ENCODE data around the gene MAGEL2.
A peak's percentile ranks its signal among the peaks of the same experiment; 100 is the strongest.

The MAGEL2 gene

GRCh38 chr15:23647421-23648370, at the start of gene MAGEL2:
MAGEL2 (minus strand) TSS chr15:23647867; CDS start chr15:23647742, 125 bp downstream.
- no peak for DNase-seq (ENCODE audit: low spot score)

- no peak for DNase-seq (ENCODE audit: low spot score)
These were observed 47.6 kb upstream of the MAGEL2 start for GRCh38 chr15:23695282-23695681.

DNA sequence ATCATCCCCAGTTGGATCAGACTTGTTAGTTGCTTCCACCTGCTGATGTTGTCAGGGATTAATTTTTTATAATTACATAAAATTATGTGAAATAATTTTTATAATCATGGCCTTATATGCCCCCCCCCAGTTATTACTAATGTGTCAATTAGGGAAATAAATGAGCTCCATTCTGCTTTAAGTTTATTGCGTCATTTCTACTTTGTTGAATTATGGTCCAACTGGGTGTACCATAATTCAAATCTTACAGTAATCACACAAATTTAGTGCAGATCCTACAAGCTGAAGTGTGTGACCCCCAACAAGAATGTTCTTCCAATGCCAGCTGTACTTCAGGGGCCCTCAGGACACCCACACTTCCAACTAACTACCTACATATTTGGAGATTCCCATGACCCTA, 46.9 kb upstream of the MAGEL2 start:
- no peak for DNase-seq (ENCODE audit: low spot score)

- DNase-seq (ENCODE audit: low spot score): peak; percentile 81
These were observed 42.8 kb upstream of the MAGEL2 start for GRCh38 chr15:23690450-23690852.

DNA sequence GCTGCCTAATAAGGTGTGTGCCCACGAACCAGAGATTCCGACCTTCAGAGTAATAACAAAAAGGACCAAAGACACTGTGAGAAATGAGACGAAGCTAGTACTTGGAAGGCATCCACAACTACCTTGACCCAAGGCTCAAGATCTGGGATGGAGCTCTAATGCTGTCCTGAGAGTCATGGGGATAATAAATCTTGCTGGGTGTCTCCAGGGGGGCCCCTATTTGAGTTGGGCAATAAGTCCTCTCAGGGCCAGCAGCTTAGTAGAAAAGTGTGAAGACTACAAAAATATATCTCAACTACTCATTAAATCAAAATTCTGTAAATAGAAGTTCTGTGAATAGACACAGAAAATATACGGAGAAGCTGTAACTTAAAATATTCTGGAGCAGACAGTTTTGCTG, 42.3 kb upstream of the MAGEL2 start:
- peak; percentile 2 for DNase-seq (ENCODE audit: low spot score)

GRCh38 chr15:23687143-23687470, 39.4 kb upstream of the MAGEL2 start, which contains the start of gene NDN:
NDN (minus strand) TSS chr15:23687305; CDS start chr15:23687217, 88 bp downstream.
- peak; percentile 33 for DNase-seq (ENCODE audit: low spot score)

- no peak for DNase-seq (ENCODE audit: low spot score)
These were observed 38.9 kb upstream of the MAGEL2 start for GRCh38 chr15:23686466-23687142.

GRCh38 chr15:23671481-23671880, 23.8 kb upstream of the MAGEL2 start:
- no peak for DNase-seq (ENCODE audit: low spot score)

- DNase-seq (ENCODE audit: low spot score): no peak
These were observed 23.3 kb upstream of the MAGEL2 start for GRCh38 chr15:23670970-23671369.

DNA sequence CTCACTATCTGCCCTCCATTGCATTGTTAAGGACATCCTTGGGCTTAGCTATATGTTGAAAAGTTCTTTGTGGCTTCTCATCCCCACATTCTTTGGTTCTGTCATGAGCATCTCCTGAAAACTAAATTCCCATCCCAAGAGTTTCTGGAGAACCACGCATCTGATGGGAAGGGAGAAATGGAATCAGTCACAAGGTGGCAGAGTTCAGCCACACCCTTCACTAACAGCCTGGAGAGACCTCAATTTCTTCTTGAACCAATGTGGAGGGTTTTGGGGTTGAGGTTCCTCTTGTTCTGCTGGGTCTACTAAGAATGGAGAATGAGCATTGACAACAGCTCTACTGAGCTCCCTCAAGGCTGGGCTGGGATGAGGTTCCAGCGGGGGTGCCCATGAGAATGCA, 15.6 kb upstream of the MAGEL2 start:
- DNase-seq (ENCODE audit: low spot score): no peak

- DNase-seq (ENCODE audit: low spot score): peak; percentile 19
These were observed 1.4 kb upstream of the MAGEL2 start for GRCh38 chr15:23648920-23649515.

DNA sequence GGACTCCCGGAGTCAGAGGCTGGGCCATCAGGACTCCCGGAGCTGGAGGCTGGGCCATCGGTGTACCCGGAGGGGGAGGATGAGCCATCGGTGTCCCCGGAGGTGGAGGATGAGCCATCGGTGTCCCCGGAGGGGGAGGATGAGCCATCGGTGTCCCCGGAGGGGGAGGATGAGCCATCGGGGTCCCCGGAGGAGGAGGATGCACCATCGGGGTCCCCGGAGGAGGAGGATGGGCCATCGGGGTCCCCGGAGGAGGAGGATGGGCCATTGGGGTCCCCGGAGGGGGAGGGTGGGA, 719 bp downstream of the MAGEL2 start:
- no peak for DNase-seq (ENCODE audit: low spot score)

DNA sequence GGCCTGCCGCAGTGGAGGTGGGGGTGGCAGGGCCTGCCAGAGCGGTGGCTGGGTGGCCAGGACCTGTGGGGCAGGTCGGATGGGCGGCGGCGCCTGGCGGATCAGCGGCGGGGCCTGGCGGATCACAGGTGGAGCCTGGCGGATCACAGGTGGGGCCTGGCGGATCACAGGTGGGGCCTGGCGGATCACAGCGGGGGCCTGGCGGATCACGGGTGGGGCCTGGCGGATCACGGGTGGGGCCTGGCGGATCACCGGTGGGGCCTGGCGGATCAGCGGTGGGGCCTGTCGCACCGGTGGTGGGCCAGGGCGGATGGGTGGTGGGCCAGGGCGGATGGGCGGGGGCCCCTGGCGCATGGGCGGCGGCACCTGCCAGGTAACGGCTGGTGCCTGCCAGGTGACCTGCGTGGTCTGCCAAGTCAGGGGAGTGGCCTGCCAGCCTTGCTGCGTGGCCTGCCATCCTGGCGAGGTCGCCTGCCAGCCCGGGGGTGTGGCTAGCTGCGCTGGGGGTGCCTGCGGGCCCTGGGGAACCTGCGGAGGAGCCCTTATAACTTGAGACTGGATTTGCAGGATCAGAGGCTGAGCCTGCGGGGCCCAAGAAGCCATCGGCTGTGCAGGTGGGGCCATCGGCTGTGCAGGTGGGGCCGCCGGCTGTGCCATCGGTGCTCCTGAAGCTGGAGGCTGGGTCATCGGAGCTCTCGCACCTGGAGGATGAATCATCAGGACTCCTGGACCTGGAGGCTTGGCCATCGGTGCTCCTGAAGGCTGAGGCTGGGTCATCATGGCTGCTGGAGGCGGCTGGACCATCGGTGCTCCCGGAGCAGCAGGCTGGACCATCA, 1.3 kb downstream of the MAGEL2 start:
- no peak for DNase-seq (ENCODE audit: low spot score)

DNA sequence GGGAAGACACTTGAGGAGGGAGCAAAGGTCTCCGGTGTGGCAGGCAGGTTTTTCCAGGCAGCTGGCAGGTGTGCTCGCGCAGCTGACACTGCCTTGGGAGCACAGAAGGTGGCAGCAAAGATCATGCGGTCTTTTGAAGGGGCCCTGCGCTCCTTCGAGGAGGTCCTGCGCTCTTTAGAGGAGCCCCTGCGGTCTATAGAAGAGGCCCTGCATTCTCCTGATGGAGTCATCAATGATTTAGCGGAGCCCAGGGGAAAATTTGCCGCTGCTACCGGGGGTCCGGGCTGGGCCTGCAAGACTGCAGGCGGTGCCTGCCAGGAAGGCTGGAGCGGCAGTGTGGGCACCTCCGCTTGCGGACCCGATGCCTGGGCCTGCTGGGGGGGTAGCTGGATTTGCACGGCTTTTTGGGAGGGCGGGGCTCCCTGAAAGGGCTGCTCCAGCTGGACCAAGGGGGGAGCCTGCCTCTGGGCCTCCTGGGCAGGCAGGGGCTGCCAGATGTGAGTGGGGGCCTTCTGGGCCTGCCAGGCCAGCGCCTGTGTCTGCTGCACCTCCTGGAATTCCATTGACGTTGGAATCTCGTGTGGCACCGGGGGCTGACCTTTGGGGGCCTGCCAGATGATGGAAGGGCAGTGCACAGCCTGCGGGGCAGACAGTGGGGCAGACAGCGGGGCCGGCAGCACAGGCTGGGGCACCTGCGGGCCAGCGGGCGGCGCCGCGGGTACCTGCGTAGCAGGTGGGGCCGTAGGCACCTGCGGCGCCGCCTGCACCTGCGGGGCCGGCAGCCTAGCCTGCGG, 2.1 kb downstream of the MAGEL2 start:
- DNase-seq (ENCODE audit: low spot score): no peak

- DNase-seq (ENCODE audit: low spot score): no peak
These were observed 2.8 kb downstream of the MAGEL2 start for GRCh38 chr15:23644829-23645228.

DNA sequence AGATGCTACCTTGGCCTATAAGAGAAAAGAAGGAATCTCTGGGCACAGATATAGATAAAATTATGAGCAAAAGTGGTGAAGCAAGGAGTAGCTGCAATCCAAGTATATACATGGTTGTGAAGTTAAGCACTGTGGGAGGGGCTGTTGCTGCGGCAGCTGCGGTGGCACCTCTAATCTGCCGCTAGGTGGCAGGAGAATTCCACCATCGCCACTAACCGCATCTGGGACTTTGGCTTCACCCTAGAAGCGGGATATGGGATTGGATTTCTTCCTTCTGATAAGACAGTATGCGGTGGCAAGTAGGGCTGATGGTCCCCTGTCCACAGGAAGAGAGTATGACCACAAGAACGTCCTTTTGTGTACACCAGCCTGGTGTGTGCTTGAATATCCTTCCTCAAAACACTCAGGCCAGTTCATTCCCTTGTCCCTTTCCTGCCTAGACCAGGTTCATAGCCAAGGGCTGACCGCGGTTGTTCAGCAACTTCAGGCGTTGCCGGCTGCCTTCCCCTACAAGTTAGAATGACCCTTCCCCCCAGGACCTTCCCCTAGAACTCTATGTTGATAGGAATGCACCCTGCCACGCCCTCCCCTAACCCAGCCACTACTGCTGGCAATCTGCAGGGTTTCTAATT, 5.1 kb downstream of the MAGEL2 start:
- DNase-seq (ENCODE audit: low spot score): peak; percentile 63

- DNase-seq (ENCODE audit: low spot score): no peak
These were observed 13.5 kb downstream of the MAGEL2 start for GRCh38 chr15:23634181-23634580.

GRCh38 chr15:23629234-23629805, 18.3 kb downstream of the MAGEL2 start:
- DNase-seq (ENCODE audit: low spot score): peak; percentile 20

- no peak for DNase-seq (ENCODE audit: low spot score)
These were observed 18.9 kb downstream of the MAGEL2 start for GRCh38 chr15:23628612-23629233.

GRCh38 chr15:23616536-23616935, 31.1 kb downstream of the MAGEL2 start:
- no peak for DNase-seq (ENCODE audit: low spot score)

All from globus pallidus (tissue), 1 donor.